GM18511 (cell line): ENCODE results near the gene TEFM.
"Not testable (repeated sequence)": the region's sequence is repeated elsewhere in the genome, so short reads cannot be mapped to it uniquely, and the experiment has no call there.

Experiments used
- ATAC-seq: cut with Tn5 transposase; IDR thresholded peaks from one replicate; pipeline ENCODE4 v1.9.1; 2021; ENCODE audit warnings: mild to moderate bottlenecking, moderate library complexity; ENCODE audit not compliant: unreplicated experiment

The TEFM gene

GRCh38 chr17:30906101-30906911 is at the start of gene TEFM:
Gene TEFM, minus strand, starts transcription at chr17:30906238. Its CDS starts 40 bp downstream, at chr17:30906198.
- ATAC-seq = peak; percentile 89

GRCh38 chr17:30954046-30954830 is 48.2 kb upstream of the TEFM start:
- no peak for ATAC-seq

GRCh38 chr17:30952638-30953393 is 46.8 kb upstream of the TEFM start:
- no peak for ATAC-seq

GRCh38 chr17:30950669-30951399 is 44.8 kb upstream of the TEFM start:
- ATAC-seq = no peak

- no peak for ATAC-seq
Measured at GRCh38 chr17:30950189-30950588, 44.2 kb upstream of the TEFM start.

- ATAC-seq = no peak
Measured at GRCh38 chr17:30947796-30948195, 41.8 kb upstream of the TEFM start.

- no peak for ATAC-seq
Measured at GRCh38 chr17:30942308-30943079, 36.5 kb upstream of the TEFM start.

- no peak for ATAC-seq
Measured at GRCh38 chr17:30939051-30939689, 33.1 kb upstream of the TEFM start.

GRCh38 chr17:30933966-30934365 is 27.9 kb upstream of the TEFM start:
- ATAC-seq = no peak

GRCh38 chr17:30931582-30931981 is 25.5 kb upstream of the TEFM start:
- ATAC-seq = not testable (repeated sequence)

GRCh38 chr17:30930495-30930894 is 24.5 kb upstream of the TEFM start:
- no peak for ATAC-seq

- ATAC-seq = not testable (repeated sequence)
Measured at GRCh38 chr17:30929861-30930260, 23.8 kb upstream of the TEFM start.

- no peak for ATAC-seq
Measured at GRCh38 chr17:30929081-30929633, 23.1 kb upstream of the TEFM start.

- no peak for ATAC-seq
Measured at GRCh38 chr17:30928584-30928983, 22.5 kb upstream of the TEFM start.

GRCh38 chr17:30927756-30928155 is 21.7 kb upstream of the TEFM start:
- no peak for ATAC-seq

GRCh38 chr17:30926516-30926915 is 20.5 kb upstream of the TEFM start:
- ATAC-seq = no peak

GRCh38 chr17:30924341-30924740 is 18.3 kb upstream of the TEFM start:
- ATAC-seq = no peak

- no peak for ATAC-seq
Measured at GRCh38 chr17:30922235-30923030, 16.4 kb upstream of the TEFM start.
